ENCODE data around the gene HNRNPL. TPM values are rescaled to one million over a fixed set of nuclear protein-coding genes. Genes with fewer than 3 reads are reported as not detected.

HNRNPL gene
- total RNA-seq, 3 donors from 2014 or later (not counting 1 experiment from before 2014, with no cell fraction given), result 636 to 800 (median 702) TPM

- no peak overlapping the region for H3K4me3 ChIP-seq (ENCODE audit: low read length)
- no peak overlapping the region for H3K4me3 Mint-ChIP-seq
- WGBS (ENCODE audit: insufficient coverage), result 97% methylated on average over 13 of the region's 13 CpGs
- no peaks in the 10 kb centered on the region for H3K27me3 Mint-ChIP-seq (ENCODE audit: low read depth in 2 of 2)
- DNase-seq (no peak), ATAC-seq (no peak)
- H3K9me3 Mint-ChIP-seq, result no peaks in the 10 kb centered on the region
- H3K27ac Mint-ChIP-seq, result peak overlapping the region in 1 of 2 donors; percentile 52
- TF ChIP-seq CTCF (IDR thresholded peaks at IDR 0.05), result no peak
- no peaks in the 10 kb centered on the region for H3K27me3 ChIP-seq (ENCODE audit: control insufficient read depth, insufficient read depth, low read length)
- H3K36me3 Mint-ChIP-seq, result no peaks in the 10 kb centered on the region
- peaks cover 34% of the 10 kb centered on the region for H3K36me3 ChIP-seq (ENCODE audit: control insufficient read depth, insufficient read depth, low read length)
- intact Hi-C loops (cut with micrococcal nuclease), result no loop called here
- H3K4me1 Mint-ChIP-seq, result peaks cover 15 to 23% of the 10 kb centered on the region in 2 donors
- peaks cover 5% of the 10 kb centered on the region for H3K4me1 ChIP-seq (ENCODE audit: control insufficient read depth, insufficient read depth, low read length)
- no peaks in the 10 kb centered on the region for H3K9me3 ChIP-seq (ENCODE audit: control insufficient read depth, insufficient read depth, low read length)
- no peak overlapping the region for H3K27ac ChIP-seq (ENCODE audit: low read length)
Measured at GRCh38 chr19:38819231-38819920, 30.4 kb downstream of the HNRNPL start.

- no peak for TF ChIP-seq CTCF (IDR thresholded peaks at IDR 0.05)
- DNase-seq (no peak), ATAC-seq (no peak)
- no peak overlapping the region for H3K4me3 ChIP-seq (ENCODE audit: low read length)
- Mint-ChIP-seq H3K9me3 (no peaks in the 10 kb centered on the region), H3K36me3 (no peaks in the 10 kb centered on the region), H3K4me3 (no peak overlapping the region), H3K27me3 (ENCODE audit: low read depth in 2 of 2) (no peaks in the 10 kb centered on the region), H3K27ac (no peak overlapping the region), H3K4me1 (peaks cover 5 to 11% of the 10 kb centered on the region in 2 donors)
- no peaks in the 10 kb centered on the region for H3K27me3 ChIP-seq (ENCODE audit: control insufficient read depth, insufficient read depth, low read length)
- intact Hi-C loops (cut with micrococcal nuclease), result no loop called here
- H3K27ac ChIP-seq (ENCODE audit: low read length), result no peak overlapping the region
- 96% methylated on average over 15 of the region's 15 CpGs for WGBS (ENCODE audit: insufficient coverage)
- no peaks in the 10 kb centered on the region for H3K9me3 ChIP-seq (ENCODE audit: control insufficient read depth, insufficient read depth, low read length)
- peaks cover 32% of the 10 kb centered on the region for H3K36me3 ChIP-seq (ENCODE audit: control insufficient read depth, insufficient read depth, low read length)
- H3K4me1 ChIP-seq (ENCODE audit: control insufficient read depth, insufficient read depth, low read length), result peaks cover 5% of the 10 kb centered on the region
Measured at GRCh38 chr19:38817081-38817480, 32.7 kb downstream of the HNRNPL start.

GRCh38 chr19:38816131-38816750 is 33.5 kb downstream of the HNRNPL start:
- no peaks in the 10 kb centered on the region for H3K27me3 ChIP-seq (ENCODE audit: control insufficient read depth, insufficient read depth, low read length)
- H3K36me3 ChIP-seq (ENCODE audit: control insufficient read depth, insufficient read depth, low read length), result peaks cover 32% of the 10 kb centered on the region
- no peak overlapping the region for H3K4me3 ChIP-seq (ENCODE audit: low read length)
- peaks cover 5% of the 10 kb centered on the region for H3K4me1 ChIP-seq (ENCODE audit: control insufficient read depth, insufficient read depth, low read length)
- Mint-ChIP-seq H3K4me1 (peaks cover 5 to 11% of the 10 kb centered on the region in 2 donors), H3K4me3 (no peak overlapping the region), H3K36me3 (no peaks in the 10 kb centered on the region), H3K27me3 (ENCODE audit: low read depth in 2 of 2) (no peaks in the 10 kb centered on the region), H3K27ac (no peak overlapping the region), H3K9me3 (no peaks in the 10 kb centered on the region)
- intact Hi-C loops (cut with micrococcal nuclease), result no loop called here
- no peaks in the 10 kb centered on the region for H3K9me3 ChIP-seq (ENCODE audit: control insufficient read depth, insufficient read depth, low read length)
- no peak for TF ChIP-seq CTCF (IDR thresholded peaks at IDR 0.05)
- no peak overlapping the region for H3K27ac ChIP-seq (ENCODE audit: low read length)
- 95% methylated on average over 18 of the region's 18 CpGs for WGBS (ENCODE audit: insufficient coverage)
- DNase-seq (no peak), ATAC-seq (no peak)
